ENCODE data around the gene TEAD1. TPM values are rescaled to one million over a fixed set of nuclear protein-coding genes. Genes with fewer than 3 reads are reported as not detected.

TEAD1 gene
- total RNA-seq, 1 experiment from 2014 or later, result not detected

GRCh38 chr11:12655842-12656241, 18.4 kb upstream of the TEAD1 start:
- no peaks in the 10 kb centered on the region for H3K79me2 ChIP-seq (ENCODE audit: low read length)
- H3K9me2 ChIP-seq (replicated peaks; ENCODE audit: insufficient read depth, low read length), result no peaks in the 10 kb centered on the region
- no peak overlapping the region for H3K4me3 ChIP-seq (ENCODE audit: low read length)
- H3K36me3 ChIP-seq (ENCODE audit: insufficient read depth, low read length), result no peaks in the 10 kb centered on the region
- no peak overlapping the region for H3K9ac ChIP-seq (ENCODE audit: low read length)
- no peak overlapping the region for H3K4me2 ChIP-seq (ENCODE audit: low read depth, low read length, poor library complexity, severe bottlenecking)
- H2AFZ ChIP-seq (ENCODE audit: low read length), result no peak overlapping the region
- no peak for DNase-seq
- no peaks in the 10 kb centered on the region for H3K4me1 ChIP-seq (ENCODE audit: low read length)
- no peak overlapping the region for H3K27ac ChIP-seq (ENCODE audit: low read length)
- no peaks in the 10 kb centered on the region for H3K9me3 ChIP-seq (ENCODE audit: low read length)
- H4K20me1 ChIP-seq (ENCODE audit: insufficient read depth, low read depth, low read length), result no peaks in the 10 kb centered on the region
- H3K27me3 ChIP-seq (ENCODE audit: low read length), result no peaks in the 10 kb centered on the region

DNA sequence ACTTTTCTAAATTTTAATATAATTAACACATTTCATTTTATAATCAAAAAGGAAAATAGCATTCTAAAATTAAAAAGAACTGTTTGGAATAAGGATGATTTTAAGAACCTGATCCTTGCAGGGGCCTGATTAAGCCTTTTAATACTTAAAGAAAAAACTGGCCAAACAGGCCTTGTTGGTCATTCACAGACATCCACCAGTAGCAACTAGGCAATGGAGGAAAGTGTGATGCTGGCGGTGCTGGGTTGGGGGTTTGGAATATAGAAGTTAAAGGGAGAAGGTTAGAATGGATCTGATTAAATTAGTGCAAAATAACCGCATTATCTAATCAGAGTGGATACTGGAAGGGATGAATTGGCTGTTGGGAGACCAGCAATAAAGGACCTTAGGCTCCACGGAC, 16.9 kb upstream of the TEAD1 start:
- Histone ChIP-seq H3K9me3 (ENCODE audit: low read length) (no peaks in the 10 kb centered on the region), H3K9me2 (replicated peaks; ENCODE audit: insufficient read depth, low read length) (no peaks in the 10 kb centered on the region), H3K4me2 (ENCODE audit: low read depth, low read length, poor library complexity, severe bottlenecking) (no peak overlapping the region), H2AFZ (ENCODE audit: low read length) (no peak overlapping the region), H3K4me3 (ENCODE audit: low read length) (no peak overlapping the region), H3K27me3 (ENCODE audit: low read length) (no peaks in the 10 kb centered on the region), H3K27ac (ENCODE audit: low read length) (no peak overlapping the region), H3K79me2 (ENCODE audit: low read length) (no peaks in the 10 kb centered on the region), H3K4me1 (ENCODE audit: low read length) (no peaks in the 10 kb centered on the region), H4K20me1 (ENCODE audit: insufficient read depth, low read depth, low read length) (no peaks in the 10 kb centered on the region), H3K36me3 (ENCODE audit: insufficient read depth, low read length) (no peaks in the 10 kb centered on the region), H3K9ac (ENCODE audit: low read length) (no peak overlapping the region)
- no peak for DNase-seq

DNA sequence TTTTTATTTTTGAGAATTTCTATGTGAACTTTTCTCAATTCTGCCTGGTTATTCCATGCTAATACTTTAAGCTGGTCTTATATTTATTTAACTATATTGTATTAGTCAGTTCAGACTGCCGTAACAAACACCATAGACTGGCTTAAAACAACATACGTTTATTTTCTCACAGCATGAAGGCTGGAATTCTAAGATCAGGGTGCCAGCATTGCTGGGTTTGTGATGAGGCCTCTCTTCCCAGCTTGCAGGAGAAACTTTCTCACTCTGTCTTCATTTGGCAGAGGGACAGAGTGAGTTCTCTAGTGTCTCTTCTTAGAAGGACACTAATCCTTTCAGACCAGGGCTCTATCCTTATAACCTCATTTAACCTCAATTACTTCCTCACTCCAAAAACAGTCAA, 16.2 kb upstream of the TEAD1 start:
- no peaks in the 10 kb centered on the region for H3K27me3 ChIP-seq (ENCODE audit: low read length)
- H3K27ac ChIP-seq (ENCODE audit: low read length), result no peak overlapping the region
- no peak overlapping the region for H3K4me2 ChIP-seq (ENCODE audit: low read depth, low read length, poor library complexity, severe bottlenecking)
- no peaks in the 10 kb centered on the region for H4K20me1 ChIP-seq (ENCODE audit: insufficient read depth, low read depth, low read length)
- no peaks in the 10 kb centered on the region for H3K9me2 ChIP-seq (replicated peaks; ENCODE audit: insufficient read depth, low read length)
- no peaks in the 10 kb centered on the region for H3K36me3 ChIP-seq (ENCODE audit: insufficient read depth, low read length)
- H3K9me3 ChIP-seq (ENCODE audit: low read length), result no peaks in the 10 kb centered on the region
- no peak overlapping the region for H2AFZ ChIP-seq (ENCODE audit: low read length)
- H3K4me3 ChIP-seq (ENCODE audit: low read length), result no peak overlapping the region
- no peak for DNase-seq
- no peaks in the 10 kb centered on the region for H3K4me1 ChIP-seq (ENCODE audit: low read length)
- H3K79me2 ChIP-seq (ENCODE audit: low read length), result no peaks in the 10 kb centered on the region
- H3K9ac ChIP-seq (ENCODE audit: low read length), result no peak overlapping the region

GRCh38 chr11:12662101-12662689, 12.0 kb upstream of the TEAD1 start:
- no peaks in the 10 kb centered on the region for H3K27me3 ChIP-seq (ENCODE audit: low read length)
- H3K79me2 ChIP-seq (ENCODE audit: low read length), result no peaks in the 10 kb centered on the region
- H3K4me1 ChIP-seq (ENCODE audit: low read length), result no peaks in the 10 kb centered on the region
- no peak overlapping the region for H3K4me3 ChIP-seq (ENCODE audit: low read length)
- no peak overlapping the region for H2AFZ ChIP-seq (ENCODE audit: low read length)
- H3K9me2 ChIP-seq (replicated peaks; ENCODE audit: insufficient read depth, low read length), result no peaks in the 10 kb centered on the region
- H4K20me1 ChIP-seq (ENCODE audit: insufficient read depth, low read depth, low read length), result no peaks in the 10 kb centered on the region
- no peak overlapping the region for H3K4me2 ChIP-seq (ENCODE audit: low read depth, low read length, poor library complexity, severe bottlenecking)
- no peak for DNase-seq
- H3K27ac ChIP-seq (ENCODE audit: low read length), result no peak overlapping the region
- H3K9me3 ChIP-seq (ENCODE audit: low read length), result no peaks in the 10 kb centered on the region
- no peak overlapping the region for H3K9ac ChIP-seq (ENCODE audit: low read length)
- no peaks in the 10 kb centered on the region for H3K36me3 ChIP-seq (ENCODE audit: insufficient read depth, low read length)

- no peak overlapping the region for H3K9ac ChIP-seq (ENCODE audit: low read length)
- H3K9me3 ChIP-seq (ENCODE audit: low read length), result no peaks in the 10 kb centered on the region
- no peaks in the 10 kb centered on the region for H3K4me1 ChIP-seq (ENCODE audit: low read length)
- 0 out of 2 replicates have a peak, but pooled peaks cover 3% of the 10 kb centered on the region for H3K27me3 ChIP-seq (ENCODE audit: low read length)
- no peak overlapping the region for H3K4me3 ChIP-seq (ENCODE audit: low read length)
- H2AFZ ChIP-seq (ENCODE audit: low read length), result no peak overlapping the region
- no peak overlapping the region for H3K27ac ChIP-seq (ENCODE audit: low read length)
- H3K9me2 ChIP-seq (replicated peaks; ENCODE audit: insufficient read depth, low read length), result no peaks in the 10 kb centered on the region
- DNase-seq, result no peak
- H3K4me2 ChIP-seq (ENCODE audit: low read depth, low read length, poor library complexity, severe bottlenecking), result no peak overlapping the region
- no peaks in the 10 kb centered on the region for H3K36me3 ChIP-seq (ENCODE audit: insufficient read depth, low read length)
- H4K20me1 ChIP-seq (ENCODE audit: insufficient read depth, low read depth, low read length), result no peaks in the 10 kb centered on the region
- no peaks in the 10 kb centered on the region for H3K79me2 ChIP-seq (ENCODE audit: low read length)
Measured at GRCh38 chr11:12664385-12664784, 9.8 kb upstream of the TEAD1 start.

GRCh38 chr11:12666915-12667314, 7.3 kb upstream of the TEAD1 start:
- H4K20me1 ChIP-seq (ENCODE audit: insufficient read depth, low read depth, low read length), result no peaks in the 10 kb centered on the region
- no peak overlapping the region for H3K9ac ChIP-seq (ENCODE audit: low read length)
- no peak for DNase-seq
- H3K36me3 ChIP-seq (ENCODE audit: insufficient read depth, low read length), result no peaks in the 10 kb centered on the region
- H3K27me3 ChIP-seq (ENCODE audit: low read length), result 0 out of 2 replicates have a peak, but pooled peaks cover 3% of the 10 kb centered on the region
- H3K4me1 ChIP-seq (ENCODE audit: low read length), result no peaks in the 10 kb centered on the region
- no peaks in the 10 kb centered on the region for H3K79me2 ChIP-seq (ENCODE audit: low read length)
- H3K9me3 ChIP-seq (ENCODE audit: low read length), result no peaks in the 10 kb centered on the region
- no peak overlapping the region for H2AFZ ChIP-seq (ENCODE audit: low read length)
- no peak overlapping the region for H3K4me2 ChIP-seq (ENCODE audit: low read depth, low read length, poor library complexity, severe bottlenecking)
- no peak overlapping the region for H3K4me3 ChIP-seq (ENCODE audit: low read length)
- H3K9me2 ChIP-seq (replicated peaks; ENCODE audit: insufficient read depth, low read length), result no peaks in the 10 kb centered on the region
- H3K27ac ChIP-seq (ENCODE audit: low read length), result no peak overlapping the region

DNA sequence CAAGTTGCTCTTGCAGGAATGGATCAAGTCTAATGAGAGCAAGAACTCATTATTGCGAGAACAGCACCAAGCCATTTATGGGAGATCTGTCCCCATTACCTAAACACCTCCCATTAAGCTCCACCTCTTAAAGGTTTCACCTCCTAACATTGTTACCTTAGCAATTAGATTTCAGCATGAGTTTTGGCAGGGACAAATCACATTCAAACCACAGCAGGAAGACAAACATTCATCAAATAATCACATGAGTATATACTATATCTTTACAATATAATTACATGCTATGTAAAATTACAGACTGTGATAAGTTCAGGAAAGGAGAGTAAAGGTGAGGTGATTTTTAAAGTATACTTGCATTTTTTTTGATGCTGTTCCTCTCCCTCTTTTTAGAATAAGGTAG, 6.6 kb upstream of the TEAD1 start:
- Histone ChIP-seq H3K36me3 (ENCODE audit: insufficient read depth, low read length) (no peaks in the 10 kb centered on the region), H4K20me1 (ENCODE audit: insufficient read depth, low read depth, low read length) (no peaks in the 10 kb centered on the region), H3K9me3 (ENCODE audit: low read length) (no peaks in the 10 kb centered on the region), H3K4me2 (ENCODE audit: low read depth, low read length, poor library complexity, severe bottlenecking) (no peak overlapping the region), H3K27ac (ENCODE audit: low read length) (no peak overlapping the region), H3K4me3 (ENCODE audit: low read length) (no peak overlapping the region), H3K9ac (ENCODE audit: low read length) (no peak overlapping the region), H3K9me2 (replicated peaks; ENCODE audit: insufficient read depth, low read length) (no peaks in the 10 kb centered on the region), H3K27me3 (ENCODE audit: low read length) (0 out of 2 replicates have a peak, but pooled peaks cover 3% of the 10 kb centered on the region), H3K4me1 (ENCODE audit: low read length) (no peaks in the 10 kb centered on the region), H3K79me2 (ENCODE audit: low read length) (no peaks in the 10 kb centered on the region), H2AFZ (ENCODE audit: low read length) (no peak overlapping the region)
- no peak for DNase-seq

GRCh38 chr11:12668166-12668565, 6.1 kb upstream of the TEAD1 start:
- no peak for DNase-seq
- no peak overlapping the region for H3K4me2 ChIP-seq (ENCODE audit: low read depth, low read length, poor library complexity, severe bottlenecking)
- H3K4me3 ChIP-seq (ENCODE audit: low read length), result no peak overlapping the region
- H3K36me3 ChIP-seq (ENCODE audit: insufficient read depth, low read length), result no peaks in the 10 kb centered on the region
- no peaks in the 10 kb centered on the region for H3K79me2 ChIP-seq (ENCODE audit: low read length)
- no peaks in the 10 kb centered on the region for H3K9me3 ChIP-seq (ENCODE audit: low read length)
- no peaks in the 10 kb centered on the region for H3K9me2 ChIP-seq (replicated peaks; ENCODE audit: insufficient read depth, low read length)
- no peak overlapping the region for H2AFZ ChIP-seq (ENCODE audit: low read length)
- no peak overlapping the region for H3K27ac ChIP-seq (ENCODE audit: low read length)
- no peaks in the 10 kb centered on the region for H3K4me1 ChIP-seq (ENCODE audit: low read length)
- H3K27me3 ChIP-seq (ENCODE audit: low read length), result 0 out of 2 replicates have a peak, but pooled peaks cover 3% of the 10 kb centered on the region
- no peak overlapping the region for H3K9ac ChIP-seq (ENCODE audit: low read length)
- no peaks in the 10 kb centered on the region for H4K20me1 ChIP-seq (ENCODE audit: insufficient read depth, low read depth, low read length)

Measured in Karpas-422 (cell line).